ENCODE results near the gene ZNF605.
A peak's percentile ranks its signal among the peaks of the same experiment; 100 is the strongest.
"Not testable (repeated sequence)": the region's sequence is repeated elsewhere in the genome, so short reads cannot be mapped to it uniquely, and the experiment has no call there.

The ZNF605 gene

DNA sequence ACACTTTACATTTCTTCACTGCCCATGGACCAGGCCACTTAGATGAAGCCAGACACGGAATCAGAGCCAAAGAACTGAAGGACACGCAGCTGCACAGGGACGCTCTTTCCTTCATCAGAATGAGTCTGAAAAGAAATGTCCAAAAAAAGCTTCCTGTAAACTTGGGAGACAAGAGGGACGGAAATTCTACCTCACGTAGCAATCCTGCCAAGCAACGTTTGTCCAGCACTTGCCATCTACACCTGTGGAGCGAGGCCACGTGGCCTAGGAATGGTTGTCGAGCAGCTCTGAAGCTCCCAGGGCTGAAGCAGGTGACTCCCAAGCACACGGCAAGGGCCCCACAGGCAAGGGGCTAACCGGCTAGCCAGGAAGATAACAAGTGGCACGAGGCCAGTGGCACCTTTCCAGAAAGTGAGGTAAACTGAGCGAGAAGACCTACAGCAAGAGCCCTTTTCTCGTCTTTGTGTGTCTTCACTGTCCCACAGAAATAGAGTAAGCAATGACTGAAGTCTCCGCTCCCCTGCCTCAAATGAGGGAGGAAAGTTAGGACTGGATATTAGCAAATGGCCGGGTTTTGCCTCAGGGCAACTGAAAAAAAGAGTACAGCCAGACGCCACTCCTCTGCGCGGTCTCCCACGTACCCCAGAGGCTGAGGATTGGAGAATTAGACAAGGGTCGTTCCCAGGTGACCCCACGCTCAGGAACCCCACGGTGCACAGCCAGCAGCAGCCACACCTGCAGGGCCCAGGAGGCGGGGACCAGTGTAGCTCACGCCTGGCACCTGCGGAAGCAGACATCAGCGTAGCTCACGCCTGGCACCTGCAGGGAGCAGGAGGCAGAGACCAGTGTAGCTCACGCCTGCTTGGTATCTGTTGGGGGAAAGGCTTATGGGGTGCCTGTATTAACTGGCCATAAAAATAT is 7.7 kb downstream of the ZNF605 start:
- DNase-seq: no peak

DNA sequence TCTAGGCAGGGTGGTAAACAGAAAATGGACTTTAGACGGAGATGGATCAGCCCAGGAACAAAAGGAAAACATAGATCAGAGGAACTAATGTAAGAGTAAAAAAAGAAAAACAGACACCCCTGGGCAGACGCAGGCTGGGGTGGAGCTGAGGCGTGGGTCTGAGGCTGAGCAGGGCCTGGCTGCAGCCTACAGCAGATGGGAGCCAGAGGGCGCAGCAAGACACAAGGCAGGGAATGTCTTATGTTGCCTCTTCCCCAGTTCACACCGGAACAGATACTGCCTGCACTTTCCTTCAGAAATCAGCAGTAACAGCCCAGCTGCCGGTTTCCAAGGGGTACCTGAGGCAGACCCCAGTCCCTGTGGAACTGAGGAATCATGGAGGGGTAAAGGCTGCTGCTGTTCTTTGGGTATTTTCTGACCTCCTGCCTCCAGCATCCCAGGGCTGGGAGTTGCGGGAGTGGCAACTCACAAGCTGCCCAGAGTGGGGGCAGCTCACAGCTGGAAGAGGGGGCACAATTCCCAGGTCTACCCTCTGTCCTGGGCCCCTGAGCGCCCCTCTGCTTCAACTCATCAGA is 9.8 kb downstream of the ZNF605 start:
- DNase-seq: no peak

DNA sequence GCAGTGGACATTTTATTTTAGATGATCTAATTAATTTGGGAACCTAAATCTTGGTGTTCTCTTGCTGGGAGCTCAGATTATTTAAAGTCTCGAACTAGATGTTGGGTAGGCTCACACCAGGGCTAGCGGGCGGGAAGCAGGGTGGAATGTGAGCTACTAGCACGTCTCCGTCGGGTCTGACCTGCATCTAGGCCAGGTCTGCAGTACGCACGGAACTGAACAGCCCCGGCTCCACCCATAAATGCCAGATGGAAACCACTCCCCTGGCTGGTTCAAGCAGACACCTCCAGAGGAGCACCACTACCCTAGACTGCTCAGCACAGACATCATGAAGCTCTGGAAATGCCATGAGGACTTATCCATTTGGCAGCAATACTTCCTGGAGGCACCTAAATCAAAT is 10.3 kb downstream of the ZNF605 start:
- DNase-seq: no peak

DNA sequence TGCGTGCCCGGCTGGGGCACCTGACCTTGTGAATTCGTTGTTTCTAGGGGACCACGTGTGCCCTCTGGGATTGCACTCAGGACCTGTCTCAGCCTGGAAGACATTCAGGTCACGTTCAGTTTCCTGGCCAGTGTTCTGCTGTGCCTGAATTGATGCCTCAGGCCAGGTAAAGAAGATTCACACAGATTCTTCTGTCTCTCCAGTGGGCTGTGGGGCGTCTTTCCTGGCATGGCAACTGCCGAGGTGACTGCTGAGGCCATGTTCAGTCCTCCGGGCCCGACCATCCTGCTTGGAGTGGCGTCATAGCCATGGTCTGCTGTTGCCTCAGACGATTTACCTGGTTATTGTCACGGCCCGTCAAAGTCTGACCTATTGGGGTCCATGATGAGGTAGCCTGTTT is 13.5 kb downstream of the ZNF605 start:
- DNase-seq: no peak

DNA sequence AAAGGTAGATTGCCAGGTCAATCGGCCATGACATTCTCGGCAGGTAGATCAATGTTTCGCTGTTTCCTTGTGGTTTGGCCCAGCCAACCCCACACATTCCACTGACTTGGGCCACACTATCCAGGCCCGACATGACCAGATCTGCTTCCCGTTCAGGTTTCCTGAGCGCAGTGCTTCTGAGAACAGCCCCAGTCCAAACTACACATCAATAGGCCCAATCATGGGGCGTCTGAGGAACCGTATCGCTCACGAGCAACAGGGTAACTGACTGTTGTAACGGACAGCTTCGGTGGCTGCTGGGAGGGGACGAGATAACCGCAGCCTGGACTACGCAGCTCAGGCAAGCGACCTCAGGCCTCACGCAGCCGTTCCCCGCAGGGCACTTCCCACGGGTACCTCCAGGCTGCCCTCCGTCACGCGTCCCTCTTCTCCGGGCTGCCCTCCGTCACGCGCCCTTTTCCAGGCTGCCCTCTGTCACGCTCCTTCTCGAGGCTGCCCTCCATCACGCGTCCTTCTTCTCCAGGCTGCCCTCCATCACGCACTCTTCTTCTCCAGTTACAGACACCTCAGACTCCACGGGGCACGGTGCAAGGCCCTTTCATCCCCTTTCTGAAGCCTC is 14.7 kb downstream of the ZNF605 start:
- no peak for DNase-seq

DNA sequence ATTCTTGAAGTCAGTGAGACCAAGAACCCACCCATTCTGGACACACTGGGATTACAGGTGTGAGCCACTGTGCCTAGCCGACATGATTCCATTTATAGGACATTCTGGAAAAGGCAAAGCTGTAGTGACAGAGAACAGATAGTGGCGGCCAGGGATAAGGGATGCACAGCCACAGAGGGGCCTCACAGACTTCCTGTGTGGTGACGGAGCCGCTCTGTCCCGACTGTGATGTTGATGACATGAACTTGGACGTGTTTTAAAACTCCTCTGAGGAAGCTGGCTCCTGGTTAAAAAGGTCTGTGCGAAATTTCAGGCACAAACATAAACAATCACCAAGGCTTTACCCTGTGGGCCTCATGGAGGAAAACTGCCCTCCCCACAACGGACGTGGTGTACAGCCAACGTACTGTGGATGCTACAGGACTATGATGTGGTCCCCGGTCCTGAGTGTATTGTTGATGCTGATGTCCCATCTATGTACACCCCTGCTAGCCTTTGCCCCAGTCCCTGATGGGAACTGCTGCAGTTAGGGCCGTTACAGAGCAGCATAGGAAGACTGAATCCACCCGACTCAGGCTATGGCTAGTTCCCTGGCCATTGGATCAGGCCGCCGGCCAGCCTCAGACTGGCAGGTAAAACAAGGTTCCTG is 15.9 kb downstream of the ZNF605 start:
- no peak for DNase-seq

DNA sequence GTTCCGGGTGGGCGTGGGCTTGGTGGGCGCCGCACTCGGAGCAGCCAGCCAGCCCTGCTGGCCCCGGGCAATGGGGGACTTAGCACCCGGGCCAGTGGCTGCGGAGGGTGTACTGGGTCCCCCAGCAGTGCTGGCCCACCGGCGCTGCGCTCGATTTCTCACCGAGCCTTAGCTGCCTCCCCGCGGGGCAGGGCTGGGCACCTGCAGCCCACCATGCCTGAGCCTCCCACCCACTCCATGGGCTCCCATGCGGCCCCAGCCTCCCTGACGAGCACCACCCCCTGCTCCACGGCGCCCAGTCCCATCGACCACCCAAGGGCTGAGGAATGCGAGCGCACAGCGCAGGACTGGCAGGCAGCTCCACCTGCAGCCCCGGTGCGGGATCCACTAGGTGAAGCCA is 17.3 kb downstream of the ZNF605 start:
- DNase-seq: not testable (repeated sequence)

DNA sequence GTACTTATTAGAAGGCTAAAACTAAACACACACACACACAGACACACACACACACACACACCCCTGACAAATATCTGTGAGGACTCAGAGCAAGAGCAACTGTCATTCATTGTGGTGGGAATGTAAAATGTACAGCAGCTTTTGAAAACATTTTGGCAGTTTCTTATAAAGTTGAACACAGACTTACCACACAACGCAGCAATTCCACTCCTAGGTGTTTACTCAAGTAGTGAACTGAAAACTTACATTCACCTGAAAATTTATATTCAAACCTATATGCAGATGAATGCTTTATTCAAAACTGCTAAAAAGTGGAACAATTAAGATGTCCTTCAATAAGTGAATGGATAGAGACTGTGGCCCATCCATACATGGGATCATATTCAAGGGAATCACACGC is 18.6 kb downstream of the ZNF605 start:
- DNase-seq: no peak

DNA sequence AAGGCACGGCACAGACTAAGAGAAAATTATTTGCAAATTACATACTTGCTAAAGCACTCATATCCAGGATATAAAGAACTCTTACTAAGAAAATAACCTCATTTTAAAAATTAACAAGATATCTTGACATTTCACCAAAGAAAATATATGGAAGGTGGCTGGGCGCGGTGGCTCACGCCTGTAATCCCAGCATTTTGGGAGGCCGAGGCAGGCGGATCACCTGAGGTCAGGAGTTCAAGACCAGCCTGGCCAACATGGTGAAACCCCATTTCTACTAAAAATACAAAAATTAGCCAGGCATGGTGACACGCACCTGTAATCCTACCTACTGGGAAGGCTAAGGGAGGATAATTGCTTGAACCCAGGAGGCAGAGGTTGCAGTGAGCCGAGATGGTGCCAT is 19.2 kb downstream of the ZNF605 start:
- not testable (repeated sequence) for DNase-seq

DNA sequence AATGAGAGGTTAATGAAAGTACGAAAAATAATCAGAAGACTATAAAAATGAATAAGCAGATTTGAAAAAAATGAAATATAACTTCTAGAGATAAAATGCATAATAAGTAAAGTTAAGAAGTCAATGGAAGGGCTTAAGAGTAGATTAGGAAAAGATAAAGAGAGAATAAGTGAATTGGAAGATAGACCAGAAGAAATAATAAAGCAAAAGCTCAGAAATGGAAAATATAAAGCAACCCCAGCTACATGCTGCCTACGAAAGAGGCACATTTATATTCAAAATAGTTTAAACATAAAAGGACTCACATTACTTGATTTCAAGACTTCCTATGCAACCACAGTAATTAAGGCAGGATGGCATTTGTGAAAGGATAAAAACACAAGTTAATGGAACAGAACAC is 19.9 kb downstream of the ZNF605 start:
- no peak for DNase-seq

DNA sequence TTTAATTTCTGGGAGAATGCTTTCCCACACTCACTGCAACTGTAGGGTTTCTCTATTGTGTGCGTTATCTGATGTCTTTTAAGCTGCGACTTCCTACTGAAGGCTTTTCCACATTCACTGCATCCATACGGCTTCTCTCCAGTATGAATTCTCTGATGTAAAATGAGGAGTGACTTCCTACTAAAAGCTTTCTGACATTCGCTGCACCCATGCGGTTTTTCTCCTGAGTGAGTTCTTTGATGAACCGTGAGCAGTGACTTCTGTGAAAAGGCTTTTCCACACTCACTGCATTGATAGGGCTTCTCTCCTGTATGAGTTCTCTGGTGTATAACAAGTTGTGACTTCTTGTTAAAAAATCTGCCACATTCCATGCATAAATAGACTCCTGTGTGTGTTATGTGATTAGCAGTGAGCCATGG is 29.7 kb downstream of the ZNF605 start:
- DNase-seq: no peak

DNA sequence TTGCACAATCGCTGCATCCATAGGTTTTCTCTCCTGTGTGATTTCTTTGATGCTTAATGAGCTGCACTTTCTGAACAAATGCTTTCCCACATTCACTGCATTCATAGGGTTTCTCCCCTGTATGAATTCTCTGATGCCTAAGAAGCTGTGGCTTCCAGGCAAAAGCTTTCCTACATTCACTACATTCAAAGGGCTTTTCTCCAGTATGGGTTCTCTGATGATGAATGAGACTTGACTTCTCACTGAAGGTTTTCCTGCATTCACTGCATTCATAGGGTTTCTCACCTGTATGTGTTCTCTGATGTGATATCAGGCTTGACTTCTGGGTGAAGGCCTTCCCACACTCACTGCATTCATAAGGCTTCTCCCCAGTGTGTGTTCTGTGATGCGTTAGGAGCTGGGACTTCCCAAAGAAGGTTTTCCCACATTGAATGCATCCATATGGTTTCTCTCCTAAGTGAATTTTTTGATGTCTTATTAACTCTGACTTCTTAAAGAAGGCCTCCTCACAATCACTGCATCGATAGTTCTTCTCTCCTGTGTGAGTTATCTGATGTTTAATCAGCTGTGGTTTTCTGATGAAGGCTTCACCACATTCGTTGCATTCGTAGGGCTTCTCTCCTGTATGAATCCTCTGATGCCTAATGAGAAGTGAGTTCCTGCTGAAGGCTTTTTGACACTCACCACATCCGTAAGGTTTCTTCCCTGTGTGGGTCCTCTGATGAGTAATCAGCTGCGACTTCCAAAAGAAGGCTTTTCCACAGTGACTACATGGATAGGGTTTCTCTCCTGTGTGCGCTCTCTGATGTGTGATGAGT is 30.3 kb downstream of the ZNF605 start:
- no peak for DNase-seq

DNA sequence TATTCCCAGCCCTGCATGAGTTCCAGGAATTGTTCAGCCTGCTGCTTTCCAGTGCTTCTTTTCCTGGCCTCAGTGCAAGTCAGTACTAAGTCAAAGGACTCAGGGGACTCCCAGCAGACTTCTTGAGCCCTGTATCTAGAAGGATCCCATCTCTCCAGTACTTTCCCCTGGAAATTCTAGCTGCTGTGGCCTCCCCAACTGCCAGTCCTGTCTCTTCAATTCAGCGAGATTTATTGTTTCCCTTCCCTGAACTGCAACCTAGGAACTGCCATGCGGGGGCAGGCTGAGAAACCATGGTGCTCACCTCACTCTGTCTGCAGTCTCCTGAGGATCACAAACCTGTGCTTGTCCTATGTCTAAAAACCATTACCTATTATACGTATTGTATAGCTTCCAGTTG is 31.8 kb downstream of the ZNF605 start:
- no peak for DNase-seq

DNA sequence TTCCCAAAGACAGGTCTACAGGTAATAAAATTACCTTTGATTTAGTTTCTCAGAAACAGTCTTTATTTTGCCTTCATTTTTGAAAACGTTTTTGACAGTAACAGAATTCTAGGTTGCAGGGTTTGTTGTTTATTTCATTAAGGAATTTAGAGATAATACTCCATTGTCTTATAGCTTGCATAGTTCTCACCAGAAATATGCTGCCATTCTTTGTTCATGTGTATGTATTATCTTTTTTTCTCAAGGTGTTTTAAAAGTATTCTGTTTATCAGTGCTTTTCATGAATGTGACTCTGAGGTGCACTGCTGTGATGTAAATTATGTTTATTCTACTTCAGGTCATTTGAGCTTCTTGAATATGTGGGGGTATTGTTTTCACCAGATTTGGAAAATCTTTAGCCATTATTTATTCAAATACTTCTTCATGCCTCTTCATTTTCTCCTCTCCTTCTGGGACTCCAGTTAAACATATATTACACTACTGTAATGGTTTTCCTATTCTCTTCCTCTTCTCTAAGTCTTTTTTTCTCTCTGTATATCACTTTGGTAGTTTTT is 32.7 kb downstream of the ZNF605 start:
- no peak for DNase-seq

DNA sequence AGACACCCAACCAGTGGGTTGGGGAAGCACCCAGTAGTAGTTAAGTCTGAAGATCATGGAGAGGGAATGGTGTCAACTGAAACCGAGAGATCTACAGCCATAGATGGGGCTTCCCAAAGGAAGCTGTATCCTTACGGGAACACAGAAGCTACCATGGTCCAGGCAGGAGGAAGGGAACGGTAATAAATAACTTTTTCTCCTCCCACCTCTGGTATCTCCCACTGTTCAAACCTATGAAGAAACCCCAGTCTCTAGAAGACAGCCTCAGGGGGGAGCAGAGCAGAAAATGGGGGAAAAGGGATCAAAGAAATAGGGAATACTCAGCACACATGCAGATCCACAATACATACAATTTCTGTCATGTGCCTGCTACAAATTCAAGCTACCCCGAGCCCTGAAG is 33.4 kb downstream of the ZNF605 start:
- DNase-seq: no peak

DNA sequence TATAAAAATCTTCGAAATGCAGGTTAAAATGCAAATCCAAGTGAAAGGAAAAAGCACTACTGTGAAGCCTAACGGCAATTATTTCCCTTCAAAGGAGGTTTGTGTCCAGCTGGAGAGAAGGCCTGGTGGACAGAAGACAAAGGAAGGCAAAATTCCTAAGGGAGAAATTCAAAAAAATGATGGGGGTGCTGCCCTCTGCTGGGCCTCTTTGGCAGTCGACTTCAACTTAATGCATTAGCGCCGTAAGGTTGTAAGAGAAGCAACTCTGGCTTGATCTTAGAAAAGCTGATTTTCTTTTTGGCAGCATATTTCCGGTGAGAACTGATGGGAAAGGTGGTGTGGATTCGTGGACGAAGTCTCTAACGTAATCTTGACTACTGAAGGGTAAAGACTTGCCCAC is 34.4 kb downstream of the ZNF605 start:
- no peak for DNase-seq

DNA sequence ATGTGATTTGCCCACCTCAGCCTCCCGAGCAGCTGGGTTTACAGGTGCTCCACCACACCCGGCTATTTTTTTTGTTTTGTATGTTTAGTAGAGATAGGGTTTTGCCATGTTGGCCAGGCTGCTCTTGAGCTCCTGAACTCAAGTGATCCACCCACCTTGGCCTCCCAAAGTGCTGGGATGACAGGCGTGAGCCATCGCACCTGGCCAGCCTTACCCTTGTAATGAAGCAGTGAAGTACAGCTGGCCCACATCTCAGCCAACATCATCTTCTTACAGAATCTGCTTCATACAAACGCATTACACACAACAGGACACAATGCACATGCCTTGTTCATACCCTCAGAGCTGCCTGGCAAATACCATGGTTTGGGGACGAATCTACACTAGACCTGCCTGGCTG is 37.4 kb downstream of the ZNF605 start:
- no peak for DNase-seq

DNA sequence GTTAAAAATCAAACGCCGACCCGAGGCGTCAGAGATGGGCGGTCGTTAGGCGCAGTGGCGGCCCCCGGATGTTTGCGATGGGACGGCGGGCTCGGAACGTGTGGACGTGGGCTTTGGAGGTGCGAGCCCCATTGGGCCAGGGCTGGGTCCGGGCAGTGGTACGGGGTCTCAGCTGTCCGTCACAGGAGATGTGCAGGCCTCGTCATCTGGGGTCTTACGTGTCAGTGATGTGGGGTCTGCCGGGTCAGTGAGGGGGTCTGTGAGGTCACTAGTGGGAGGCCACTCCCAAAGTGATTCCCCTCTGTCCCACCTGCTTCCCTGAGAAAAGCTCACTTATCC is 47.1 kb downstream of the ZNF605 start:
- DNase-seq: no peak

DNA sequence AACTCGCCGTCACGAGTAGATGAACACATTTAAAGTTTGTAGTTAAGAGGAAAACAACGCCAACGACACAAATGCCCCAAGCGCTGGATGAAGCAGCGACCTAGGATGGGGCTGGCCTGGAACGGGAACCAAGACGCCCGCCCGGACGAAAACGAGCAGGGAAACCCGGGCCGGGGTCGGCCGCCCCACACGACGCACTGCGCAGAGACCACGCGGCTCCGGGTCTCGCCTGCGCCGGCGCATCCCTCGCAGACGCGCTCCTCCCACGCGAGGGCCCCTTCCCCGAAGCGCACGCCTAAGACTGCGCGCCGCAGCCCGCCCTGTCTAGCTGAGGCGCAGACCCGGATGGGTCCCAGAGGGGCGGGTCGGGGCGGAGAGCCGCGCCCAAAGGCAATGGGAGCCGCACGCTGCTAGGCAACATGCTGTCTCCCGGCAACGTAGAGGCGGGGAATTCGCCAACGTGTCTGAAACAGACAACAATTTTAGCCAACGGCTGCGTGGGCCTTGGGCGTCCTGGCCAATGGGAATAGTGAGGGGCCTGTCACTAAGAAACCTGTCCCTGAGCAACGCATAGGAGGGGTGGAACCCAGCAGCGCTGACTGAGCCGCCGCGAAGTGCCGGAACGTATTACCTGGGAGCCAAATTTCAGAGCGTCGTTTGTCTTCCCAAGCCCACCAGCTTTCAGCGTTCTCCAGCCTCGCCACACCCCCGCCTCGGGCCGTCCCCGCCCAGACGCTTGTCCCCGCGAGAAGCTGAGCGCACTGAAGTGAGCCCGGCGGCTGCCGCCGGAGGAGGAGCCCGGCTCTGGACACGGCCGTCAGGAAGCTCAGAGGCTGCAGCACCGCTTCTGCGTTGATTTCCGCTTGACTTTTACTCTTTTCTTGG is 47.7 kb downstream of the ZNF605 start:
- peak; percentile 99 for DNase-seq

DNA sequence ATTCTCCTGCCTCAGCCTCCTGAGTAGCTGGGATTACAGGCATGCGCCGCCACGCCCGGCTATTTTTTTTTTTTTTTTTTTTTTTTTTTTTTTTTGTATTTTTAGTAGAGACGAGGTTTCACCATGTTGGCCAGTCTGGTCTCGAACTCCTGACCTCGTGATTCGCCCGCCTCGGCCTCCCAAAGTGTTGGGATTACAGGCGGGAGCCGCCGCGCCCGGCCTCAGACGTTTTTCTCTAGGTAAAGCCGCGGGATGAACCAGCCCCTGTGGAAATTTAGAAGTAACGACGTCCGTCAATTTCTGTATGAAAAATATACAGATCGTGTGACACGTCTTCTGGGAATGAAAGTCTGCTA is 48.3 kb downstream of the ZNF605 start:
- not testable (repeated sequence) for DNase-seq

DNA sequence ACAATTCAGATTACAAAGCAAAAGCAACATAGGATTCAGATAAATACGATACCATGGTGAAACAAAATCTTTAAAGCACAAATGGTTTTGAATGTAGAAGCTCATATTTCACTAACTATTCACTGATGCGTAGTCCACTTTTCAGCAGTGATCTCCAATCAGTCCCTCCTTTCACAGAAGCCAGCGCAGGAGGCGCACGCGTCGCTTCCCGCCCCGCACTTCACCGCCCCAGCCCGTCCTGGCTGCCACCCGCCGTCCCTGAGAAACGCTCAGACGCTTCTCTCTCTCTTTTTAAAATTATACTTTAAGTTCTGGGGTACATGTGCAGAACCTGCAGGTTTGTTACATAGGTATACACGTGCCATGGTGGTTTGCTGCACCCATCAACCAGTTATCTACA is 48.9 kb downstream of the ZNF605 start:
- DNase-seq: no peak

All from NCI-H345 (cell line).